HEK293T (cell line): ENCODE results near the gene COPZ1.

Source experiments
- ARNT ChIP-seq: fragments of 450-650 bp; IDR thresholded peaks from 2 replicates; pipeline ENCODE4 v1.6.1; 2017; ENCODE audit warnings: mild to moderate bottlenecking
- SUZ12 ChIP-seq: fragments of 450-650 bp; IDR thresholded peaks from 2 replicates; pipeline ENCODE4 v1.6.1; 2016; ENCODE audit warnings: mild to moderate bottlenecking

- TF ChIP-seq ARNT = no peak
- TF ChIP-seq SUZ12 = no peak
Measured at GRCh38 chr12:54389134-54389508, 64.2 kb downstream of the COPZ1 start.
